ENCODE measurements around the gene ARRB2. TPM values are rescaled to one million over a fixed set of nuclear protein-coding genes. Genes with fewer than 3 reads are reported as not detected.

The ARRB2 gene
- total and polyA plus RNA-seq, 2 of the 13 experiments (the other 11 are each of a cell fraction or from before 2014, with no cell fraction given) = 21.5 to 49.2 TPM

DNA sequence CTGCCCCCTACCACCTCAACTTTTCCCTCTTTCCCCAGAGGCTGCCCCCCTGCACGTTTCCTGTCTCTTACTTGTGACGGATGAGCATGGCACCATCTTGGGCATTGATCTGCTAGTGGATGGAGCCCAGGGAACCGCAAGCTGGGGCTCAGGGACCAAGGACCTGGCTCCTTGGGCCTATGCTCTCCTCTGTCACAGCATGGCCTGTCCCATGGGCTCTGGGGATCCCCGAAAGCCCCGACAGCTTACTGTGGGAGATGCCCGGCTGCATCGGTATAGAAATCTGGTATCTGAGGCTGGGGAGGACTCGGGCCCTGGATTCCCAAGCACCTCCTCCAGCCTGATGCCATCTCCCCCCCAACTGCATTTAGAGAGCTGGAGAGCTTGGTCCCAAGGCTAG, 31.1 kb downstream of the ARRB2 start:
- intact Hi-C loops (cut with micrococcal nuclease; ENCODE audit: unreplicated experiment) = no loop called here
- Histone ChIP-seq H3K27ac (ENCODE audit: extremely low read length, insufficient read depth, low read length) (no peak overlapping the region), H3K4me3 (replicated peaks in 1 of 3; ENCODE audit: insufficient read depth in 1 of 3, low read depth in 2 of 3, low read length in 3 of 3) (no peak overlapping the region), H3K4me2 (ENCODE audit: low read depth, low read length) (no peak overlapping the region), H3K9ac (ENCODE audit: insufficient read depth, low read depth, low read length) (no peak overlapping the region), H3K4me1 (ENCODE audit: insufficient read depth, low read length) (peaks cover 66% of the 10 kb centered on the region), H3K9me3 (ENCODE audit: low read length) (no peaks in the 10 kb centered on the region), H3K27me3 (ENCODE audit: control insufficient read depth in 1 of 2, insufficient read depth in 2 of 2, low read length in 2 of 2) (peaks cover 2 to 24% of the 10 kb centered on the region in 2 experiments; a peak in 3 of 5 replicates), H4K20me1 (ENCODE audit: insufficient read depth, low read length) (no peaks in the 10 kb centered on the region), H2AFZ (ENCODE audit: low read length) (no peak overlapping the region), H3K36me3 (replicated peaks in 1 of 2; ENCODE audit: control insufficient read depth in 1 of 2, insufficient read depth in 2 of 2, low read length in 2 of 2) (no peaks in the 10 kb centered on the region; a peak in 1 of 5 replicates), H3K79me2 (ENCODE audit: insufficient read depth, low read length) (no peaks in the 10 kb centered on the region)
- TF ChIP-seq ZNF644 (CRISPR knock-in tag; IDR thresholded peaks at IDR 0.05; ENCODE audit: low read depth) (no peak), KAT2B (IDR thresholded peaks at IDR 0.05; ENCODE audit: borderline replicate concordance, low read depth, low read length) (no peak), ZNF550 (CRISPR knock-in tag; IDR thresholded peaks at IDR 0.05; ENCODE audit: borderline replicate concordance) (no peak), TEAD3 (CRISPR knock-in tag; optimal IDR thresholded peaks at IDR 0.05; ENCODE audit: borderline replicate concordance) (no peak), AHR (CRISPR knock-in tag; IDR thresholded peaks at IDR 0.05) (no peak), ZNF629 (CRISPR knock-in tag; conservative IDR thresholded peaks at IDR 0.05) (no peak), WIZ (CRISPR knock-in tag; IDR thresholded peaks at IDR 0.05) (no peak), ATF2 (CRISPR knock-in tag; IDR thresholded peaks at IDR 0.05) (no peak), ZNF557 (CRISPR knock-in tag; IDR thresholded peaks at IDR 0.05) (no peak), MTA3 (CRISPR knock-in tag; IDR thresholded peaks at IDR 0.05) (no peak), KDM2A (CRISPR knock-in tag; IDR thresholded peaks at IDR 0.05; ENCODE audit: borderline replicate concordance, low read depth) (no peak), ZNF713 (CRISPR knock-in tag; IDR thresholded peaks at IDR 0.05) (no peak), CENPX (CRISPR knock-in tag; IDR thresholded peaks at IDR 0.05) (no peak), JUNB (CRISPR knock-in tag; IDR thresholded peaks at IDR 0.05; ENCODE audit: borderline replicate concordance) (no peak), ZNF282 (IDR thresholded peaks at IDR 0.05; ENCODE audit: partially characterized antibody) (no peak), ZNF616 (CRISPR knock-in tag; IDR thresholded peaks at IDR 0.05; ENCODE audit: low read depth) (no peak)
- TF ChIP-seq, protein P1, sequence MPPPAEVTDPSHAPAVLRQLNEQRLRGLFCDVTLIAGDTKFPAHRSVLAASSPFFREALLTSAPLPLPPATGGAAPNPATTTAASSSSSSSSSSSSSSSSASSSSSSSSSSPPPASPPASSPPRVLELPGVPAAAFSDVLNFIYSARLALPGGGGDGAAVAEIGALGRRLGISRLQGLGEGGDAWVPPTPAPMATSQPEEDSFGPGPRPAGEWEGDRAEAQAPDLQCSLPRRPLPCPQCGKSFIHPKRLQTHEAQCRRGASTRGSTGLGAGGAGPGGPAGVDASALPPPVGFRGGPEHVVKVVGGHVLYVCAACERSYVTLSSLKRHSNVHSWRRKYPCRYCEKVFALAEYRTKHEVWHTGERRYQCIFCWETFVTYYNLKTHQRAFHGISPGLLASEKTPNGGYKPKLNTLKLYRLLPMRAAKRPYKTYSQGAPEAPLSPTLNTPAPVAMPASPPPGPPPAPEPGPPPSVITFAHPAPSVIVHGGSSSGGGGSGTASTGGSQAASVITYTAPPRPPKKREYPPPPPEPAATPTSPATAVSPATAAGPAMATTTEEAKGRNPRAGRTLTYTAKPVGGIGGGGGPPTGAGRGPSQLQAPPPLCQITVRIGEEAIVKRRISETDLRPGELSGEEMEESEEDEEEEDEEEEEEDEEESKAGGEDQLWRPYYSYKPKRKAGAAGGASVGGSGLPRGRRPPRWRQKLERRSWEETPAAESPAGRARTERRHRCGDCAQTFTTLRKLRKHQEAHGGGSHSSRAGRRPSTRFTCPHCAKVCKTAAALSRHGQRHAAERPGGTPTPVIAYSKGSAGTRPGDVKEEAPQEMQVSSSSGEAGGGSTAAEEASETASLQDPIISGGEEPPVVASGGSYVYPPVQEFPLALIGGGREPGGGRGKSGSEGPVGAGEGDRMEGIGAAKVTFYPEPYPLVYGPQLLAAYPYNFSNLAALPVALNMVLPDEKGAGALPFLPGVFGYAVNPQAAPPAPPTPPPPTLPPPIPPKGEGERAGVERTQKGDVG (CRISPR knock-in tag; IDR thresholded peaks at IDR 0.05; ENCODE audit: borderline replicate concordance) = no peak
- TF ChIP-seq, protein P2, sequence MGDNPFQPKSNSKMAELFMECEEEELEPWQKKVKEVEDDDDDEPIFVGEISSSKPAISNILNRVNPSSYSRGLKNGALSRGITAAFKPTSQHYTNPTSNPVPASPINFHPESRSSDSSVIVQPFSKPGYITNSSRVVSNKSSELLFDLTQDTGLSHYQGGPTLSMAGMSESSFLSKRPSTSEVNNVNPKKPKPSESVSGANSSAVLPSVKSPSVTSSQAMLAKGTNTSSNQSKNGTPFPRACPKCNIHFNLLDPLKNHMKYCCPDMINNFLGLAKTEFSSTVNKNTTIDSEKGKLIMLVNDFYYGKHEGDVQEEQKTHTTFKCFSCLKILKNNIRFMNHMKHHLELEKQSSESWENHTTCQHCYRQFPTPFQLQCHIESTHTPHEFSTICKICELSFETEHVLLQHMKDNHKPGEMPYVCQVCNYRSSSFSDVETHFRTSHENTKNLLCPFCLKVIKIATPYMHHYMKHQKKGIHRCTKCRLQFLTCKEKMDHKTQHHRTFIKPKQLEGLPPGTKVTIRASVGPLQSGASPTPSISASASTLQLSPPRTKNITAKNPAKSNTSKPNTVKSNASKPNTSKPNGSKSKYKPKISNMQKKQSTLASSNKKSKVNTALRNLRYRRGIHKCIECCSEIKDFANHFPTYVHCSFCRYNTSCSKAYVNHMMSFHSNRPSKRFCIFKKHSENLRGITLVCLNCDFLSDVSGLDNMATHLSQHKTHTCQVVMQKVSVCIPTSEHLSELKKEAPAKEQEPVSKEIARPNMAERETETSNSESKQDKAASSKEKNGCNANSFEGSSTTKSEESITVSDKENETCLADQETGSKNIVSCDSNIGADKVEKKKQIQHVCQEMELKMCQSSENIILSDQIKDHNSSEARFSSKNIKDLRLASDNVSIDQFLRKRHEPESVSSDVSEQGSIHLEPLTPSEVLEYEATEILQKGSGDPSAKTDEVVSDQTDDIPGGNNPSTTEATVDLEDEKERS (CRISPR knock-in tag; IDR thresholded peaks at IDR 0.05) = no peak
- no peak for DNase-seq (ENCODE audit: low spot score)
- ATAC-seq = no peak
- FAIRE-seq = no peak
- no TSS peak for BruUV-seq (replicated peaks)
- ChIA-PET POLR2A (interaction anchor here (1.1 to 3.8 kb wide), 5 partner anchors 30 to 49 kb away, joined by 3 to 14 read pairs (median 3); partner anchors contain the start of genes ARRB2, GLTPD2 and TM4SF5), CTCF (ENCODE audit: low intra/inter-chr PET ratio, low total read pairs) (no interaction called here)
- WGBS (ENCODE audit: low lambda C conversion rate) = 86% methylated on average over 8 of the region's 8 CpGs
- in situ Hi-C loops (cut with HindIII; ENCODE audit: extremely low pct_ligation_motif_present, low pct_unique_long_range_greater_than_20kb) = no loop called here

All from HepG2 (cell line).